SH-SY5Y (cell line): Measurements from ENCODE around the gene LRBA.

Source experiments
- GATA2 ChIP-seq: IDR thresholded peaks from 2 replicates; pipeline ENCODE4 v1.6.1; 2011; ENCODE audit warnings: mild to moderate bottlenecking, low read depth, low read length
- GATA3 ChIP-seq: IDR thresholded peaks from 2 replicates; pipeline ENCODE4 v1.6.1; 2011; ENCODE audit warnings: low read depth, mild to moderate bottlenecking, low read length, moderate library complexity

GRCh38 chr4:150297861-150298474, 717.1 kb downstream of the LRBA start:
- TF ChIP-seq GATA3 (no peak), GATA2 (no peak)
